Neural cell (in vitro differentiated cells): Measurements from ENCODE around the gene ADGRG3. TPM values are rescaled to one million over a fixed set of nuclear protein-coding genes. Genes with fewer than 3 reads are reported as not detected.
"Not testable (repeated sequence)": the region's sequence is repeated elsewhere in the genome, so short reads cannot be mapped to it uniquely, and the experiment has no call there.

ENCODE experiments used
- H2AFZ ChIP-seq: fragments of 200-600, 300-800 bp; sonication (generic), shearing (Covaris generic); 2 replicates; pipeline ENCODE4 v1.6.0; 2014; ENCODE audit warnings: low read depth, mild to moderate bottlenecking, antibody characterized with exemption, low read length, moderate library complexity
- H3F3A ChIP-seq: fragments of 200-600 bp; shearing (Covaris generic); 2 replicates; pipeline ENCODE4 v1.6.1; 2016; ENCODE audit warnings: mild to moderate bottlenecking, moderate library complexity, mixed read lengths, antibody characterized with exemption, low read length; ENCODE audit not compliant: insufficient read depth, poor library complexity, severe bottlenecking
- H3K27ac ChIP-seq: fragments of 200-600, 300-800 bp; sonication (generic), shearing (Covaris generic); 2 replicates; pipeline ENCODE4 v1.5.1; 2014; ENCODE audit warnings: mild to moderate bottlenecking, low read length, moderate library complexity
- H3K27me3 ChIP-seq: fragments of 300-800, 200-600 bp; sonication (generic), shearing (Covaris generic); 2 replicates; pipeline ENCODE4 v1.6.0; 2014; ENCODE audit warnings: mild to moderate bottlenecking, low read depth, low read length, moderate library complexity; ENCODE audit not compliant: insufficient read depth
- H3K36me3 ChIP-seq: fragments of 300-800, 200-600 bp; sonication (generic), shearing (Covaris generic); 2 replicates; pipeline ENCODE4 v1.5.1; 2014; ENCODE audit warnings: mild to moderate bottlenecking, antibody characterized with exemption, low read length, moderate library complexity; ENCODE audit not compliant: insufficient read depth
- H3K4me2 ChIP-seq: fragments of 300-800, 200-600 bp; sonication (generic), shearing (Covaris generic); 2 replicates; pipeline ENCODE4 v1.6.0; 2014; ENCODE audit warnings: mild to moderate bottlenecking, low read length
- H3K4me3 ChIP-seq: fragments of 300-800, 200-600 bp; sonication (generic), shearing (Covaris generic); 2 replicates; pipeline ENCODE4 v1.5.1; 2014; ENCODE audit warnings: mild to moderate bottlenecking, low read length, moderate library complexity
- H3K79me2 ChIP-seq: fragments of 200-600 bp; shearing (Covaris generic); replicated peaks from 2 replicates; pipeline ENCODE4 v1.6.0; 2014; ENCODE audit warnings: mild to moderate bottlenecking, low read length, moderate library complexity; ENCODE audit not compliant: insufficient read depth
- H3K9ac ChIP-seq: fragments of 300-800, 200-600 bp; sonication (generic), shearing (Covaris generic); 2 replicates; pipeline ENCODE4 v1.6.1; 2016; ENCODE audit warnings: mild to moderate bottlenecking, low read length, mixed read lengths
- H3K9me2 ChIP-seq: fragments of 200-600 bp; shearing (Covaris generic); 2 replicates; pipeline ENCODE4 v1.6.1; 2016; ENCODE audit warnings: mild to moderate bottlenecking, low read length, mixed read lengths; ENCODE audit not compliant: insufficient read depth
- H3K9me3 ChIP-seq: fragments of 200-600, 300-800 bp; sonication (generic), shearing (Covaris generic); 2 replicates; pipeline ENCODE4 v1.6.1; 2016; ENCODE audit warnings: mild to moderate bottlenecking, mixed run types, low read length, moderate library complexity, mixed read lengths
- H4K20me1 ChIP-seq: fragments of 200-600 bp; shearing (Covaris generic); 2 replicates; pipeline ENCODE4 v1.6.1; 2016; ENCODE audit warnings: mild to moderate bottlenecking, mixed run types; ENCODE audit not compliant: insufficient read depth
- CTCF ChIP-seq: fragments of 450-650 bp; IDR thresholded peaks from 2 replicates; pipeline ENCODE4 v1.5.1; 2014; ENCODE audit warnings: antibody characterized with exemption, mild to moderate bottlenecking, moderate library complexity; ENCODE audit not compliant: poor library complexity, severe bottlenecking
- EP300 ChIP-seq: fragments of 450-650 bp; conservative IDR thresholded peaks from 2 replicates; pipeline ENCODE4 v1.6.1; 2014; ENCODE audit warnings: antibody characterized with exemption, mild to moderate bottlenecking, moderate library complexity; ENCODE audit not compliant: poor library complexity, severe bottlenecking
- EZH2 ChIP-seq: fragments of 200-600, 300-800 bp; shearing (Covaris generic), sonication (generic); IDR thresholded peaks from 2 replicates; pipeline ENCODE4 v1.6.1; 2014; ENCODE audit warnings: antibody characterized with exemption, low read length, borderline replicate concordance, mild to moderate bottlenecking; ENCODE audit not compliant: insufficient read depth, poor library complexity, severe bottlenecking
- MXI1 ChIP-seq: fragments of 450-650 bp; conservative IDR thresholded peaks from 2 replicates; pipeline ENCODE4 v1.6.1; 2014; ENCODE audit warnings: antibody characterized with exemption, mild to moderate bottlenecking; ENCODE audit not compliant: poor library complexity, severe bottlenecking
- POLR2AphosphoS5 ChIP-seq: IDR thresholded peaks from 2 replicates; pipeline ENCODE4 v1.6.1; 2012
- RAD21 ChIP-seq: fragments of 450-650 bp; conservative IDR thresholded peaks from 2 replicates; pipeline ENCODE4 v1.6.1; 2014; ENCODE audit warnings: antibody characterized with exemption, mild to moderate bottlenecking, moderate library complexity
- REST ChIP-seq: IDR thresholded peaks from 2 replicates; pipeline ENCODE4 v1.6.1; 2012; ENCODE audit warnings: borderline replicate concordance
- SMC3 ChIP-seq: fragments of 450-650 bp; conservative IDR thresholded peaks from 2 replicates; pipeline ENCODE4 v1.6.1; 2014; ENCODE audit warnings: antibody characterized with exemption, mild to moderate bottlenecking, moderate library complexity; ENCODE audit not compliant: poor library complexity
- TAF1 ChIP-seq: IDR thresholded peaks from 2 replicates; pipeline ENCODE4 v1.6.1; 2012; ENCODE audit warnings: low read depth
- polyA plus RNA-seq: library from polyadenylated mRNA; depleted of rRNA; stranded (reverse); fragments of >200 nt; gene quantifications from 2 replicates; pipeline ENCODE4 v1.2.3, GENCODE V29; 2014

Gene ADGRG3
- polyA plus RNA-seq, 1 donor from 2014 or later = 0.62 TPM

- Histone ChIP-seq H2AFZ (no peak overlapping the region), H3K9ac (no peak overlapping the region), H3F3A (no peaks in the 10 kb centered on the region), H3K9me2 (no peaks in the 10 kb centered on the region), H3K27me3 (no peaks in the 10 kb centered on the region), H3K4me3 (no peak overlapping the region), H4K20me1 (no peaks in the 10 kb centered on the region), H3K27ac (no peak overlapping the region), H3K36me3 (no peaks in the 10 kb centered on the region), H3K4me2 (no peak overlapping the region), H3K79me2 (no peaks in the 10 kb centered on the region), H3K9me3 (no peaks in the 10 kb centered on the region)
- TF ChIP-seq REST = no peak
- no peak for TF ChIP-seq EZH2
- no peak for TF ChIP-seq RAD21
- TF ChIP-seq SMC3 = no peak
Observed at GRCh38 chr16:57669476-57670162, 1.5 kb downstream of the ADGRG3 start.

GRCh38 chr16:57670196-57670595 lies 2.1 kb downstream of the ADGRG3 start:
- Histone ChIP-seq H3K9me2 (no peaks in the 10 kb centered on the region), H3K27me3 (no peaks in the 10 kb centered on the region), H3K79me2 (no peaks in the 10 kb centered on the region), H3K9ac (no peak overlapping the region), H3K36me3 (no peaks in the 10 kb centered on the region), H3F3A (no peaks in the 10 kb centered on the region), H3K9me3 (no peaks in the 10 kb centered on the region), H4K20me1 (no peaks in the 10 kb centered on the region), H3K4me3 (no peak overlapping the region), H3K27ac (no peak overlapping the region), H3K4me2 (no peak overlapping the region), H2AFZ (no peak overlapping the region)
- TF ChIP-seq POLR2AphosphoS5 (no peak), CTCF (no peak), EZH2 (no peak), MXI1 (no peak), RAD21 (no peak), REST (no peak), TAF1 (no peak), EP300 (no peak), SMC3 (no peak)

GRCh38 chr16:57671451-57671850 lies 3.3 kb downstream of the ADGRG3 start:
- not testable (repeated sequence) for H3K36me3 ChIP-seq, H3K9me3 ChIP-seq, H3K4me3 ChIP-seq

More at GRCh38 chr16:57671451-57671850, 3.3 kb downstream of the ADGRG3 start:
- not testable (repeated sequence) for H3K27me3 ChIP-seq, H3K27ac ChIP-seq, H3F3A ChIP-seq, H3K79me2 ChIP-seq, H4K20me1 ChIP-seq, H3K9me2 ChIP-seq, H3K4me2 ChIP-seq, H3K9ac ChIP-seq, H2AFZ ChIP-seq
